Endothelial cell of umbilical vein (primary cell): ENCODE results near the gene PARD3B. TPM values are rescaled to one million over a fixed set of nuclear protein-coding genes. Genes with fewer than 3 reads are reported as not detected.

ENCODE experiments used
- BruUV-seq: library from RNA; stranded (reverse); fragments of 400-500 nt; replicated peaks from 2 replicates; lab custom pipeline; 2021; lab: Mats Ljungman, UMichigan
- CTCF ChIA-PET: fragments of 300-600, 350-600 bp; sonication (Branson Sonifier 250); formaldehyde crosslinking; loops from one replicate; lab custom pipeline; 2021; ENCODE audit warnings: antibody characterized with exemption, inconsistent platforms; lab: Charles Lee
- POLR2A ChIA-PET: fragments of 300-600, 350-600 bp; sonication (Branson Sonifier 250); formaldehyde crosslinking; loops from one replicate; lab custom pipeline; 2021; ENCODE audit warnings: antibody characterized with exemption, inconsistent platforms; lab: Charles Lee
- DNase-seq: peaks from one replicate; pipeline ENCODE4 v3.0.0-alpha.2; 2011; ENCODE audit warnings: low read depth, low spot score
- FAIRE-seq: peaks from 2 replicates; lab custom pipeline; 2011; peaks lifted over from hg19 to GRCh38; lab: Jason Lieb, UNC
- H2AFZ ChIP-seq: 2 replicates; pipeline ENCODE4 v1.6.0; 2012; ENCODE audit warnings: low read depth, low read length, control low read depth, inconsistent platforms
- H3K27ac ChIP-seq: 2 replicates; pipeline ENCODE4 v1.5.1; 2011; ENCODE audit warnings: low read depth, mild to moderate bottlenecking, control low read depth, low read length, moderate library complexity; ENCODE audit not compliant: insufficient read depth
- H3K27me3 ChIP-seq, 2 experiments: 2 replicates each; pipeline versions ENCODE4 v1.6.0 to v1.6.1; 2011; ENCODE audit warnings: low read length in 2 of 2, mixed read lengths in 1 of 2; ENCODE audit not compliant: control insufficient read depth in 2 of 2, insufficient read depth in 2 of 2
- H3K36me3 ChIP-seq, 2 experiments: 2 replicates in 1 of 2; 3 replicates in 1 of 2; pipeline ENCODE4 v1.5.1; 2011; ENCODE audit warnings: low read length in 2 of 2, mild to moderate bottlenecking in 1 of 2, moderate library complexity in 1 of 2; ENCODE audit not compliant: control insufficient read depth in 2 of 2, insufficient read depth in 2 of 2; ENCODE audit errors: extremely low read depth in 1 of 2
- H3K4me1 ChIP-seq: 3 replicates; pipeline ENCODE4 v1.5.1; 2011; ENCODE audit warnings: mild to moderate bottlenecking, low read length; ENCODE audit not compliant: control insufficient read depth, insufficient read depth; ENCODE audit errors: extremely low read depth
- H3K4me2 ChIP-seq: 2 replicates; pipeline ENCODE4 v1.6.1; 2011; ENCODE audit warnings: low read length, control low read depth, mixed read lengths; ENCODE audit not compliant: insufficient read depth
- H3K4me3 ChIP-seq, 3 experiments: fragments of 200-600 bp in 1 of 3; sonication (generic), shearing (Covaris generic) in 1 of 3; replicated peaks in 1 of 3; 2 replicates each; pipeline ENCODE4 v1.5.1; 2011 to 2016; ENCODE audit warnings: control low read depth in 3 of 3, low read length in 3 of 3, mild to moderate bottlenecking in 2 of 3, inconsistent platforms in 1 of 3, low read depth in 1 of 3, moderate library complexity in 1 of 3; ENCODE audit not compliant: insufficient read depth in 1 of 3
- H3K79me2 ChIP-seq: 2 replicates; pipeline ENCODE4 v1.6.0; 2012; ENCODE audit warnings: low read length, inconsistent platforms; ENCODE audit not compliant: control insufficient read depth, insufficient read depth
- H3K9ac ChIP-seq: replicated peaks from 2 replicates; pipeline ENCODE3; 2011; ENCODE audit warnings: low read length, control low read depth; ENCODE audit not compliant: insufficient read depth; ENCODE audit errors: extremely low read depth
- H3K9me1 ChIP-seq: replicated peaks from 3 replicates; pipeline ENCODE4 v1.6.0; 2011; ENCODE audit warnings: mild to moderate bottlenecking, low read length; ENCODE audit not compliant: control insufficient read depth, insufficient read depth; ENCODE audit errors: extremely low read depth
- H3K9me3 ChIP-seq: replicated peaks from 2 replicates; pipeline ENCODE4 v1.5.1; 2012; ENCODE audit warnings: low read length, inconsistent platforms; ENCODE audit not compliant: control insufficient read depth, insufficient read depth
- H4K20me1 ChIP-seq: replicated peaks from 2 replicates; pipeline ENCODE3; 2011; ENCODE audit warnings: mild to moderate bottlenecking, low read length; ENCODE audit not compliant: control insufficient read depth, insufficient read depth; ENCODE audit errors: extremely low read depth
- EZH2 ChIP-seq: IDR thresholded peaks from 2 replicates; pipeline ENCODE4 v1.6.1; 2012; ENCODE audit warnings: borderline replicate concordance, low read depth, mild to moderate bottlenecking, moderate library complexity, low read length, inconsistent platforms; ENCODE audit not compliant: severe bottlenecking
- FOS ChIP-seq: IDR thresholded peaks from 2 replicates; pipeline ENCODE4 v1.6.1; 2011; ENCODE audit warnings: mild to moderate bottlenecking, low read length, moderate library complexity, borderline replicate concordance; ENCODE audit not compliant: insufficient read depth
- GATA2 ChIP-seq: IDR thresholded peaks from 2 replicates; pipeline ENCODE4 v1.7.0; 2011; ENCODE audit warnings: low read depth, mild to moderate bottlenecking, moderate library complexity, mixed read lengths, low read length; ENCODE audit not compliant: insufficient read length, insufficient read depth
- JUN ChIP-seq: IDR thresholded peaks from 2 replicates; pipeline ENCODE4 v1.6.1; 2011; ENCODE audit warnings: borderline replicate concordance, low read depth; ENCODE audit not compliant: insufficient read length, insufficient read depth
- MYC ChIP-seq: IDR thresholded peaks from one replicate; pipeline ENCODE4 v1.6.1; 2011; ENCODE audit warnings: mild to moderate bottlenecking, low read depth, low read length
- POLR2A ChIP-seq: IDR thresholded peaks from 2 replicates; pipeline ENCODE4 v1.6.1; 2012; ENCODE audit warnings: low read depth, mild to moderate bottlenecking, control low read depth, low read length
- POLR2AphosphoS5 ChIP-seq: IDR thresholded peaks from 2 replicates; pipeline ENCODE4 v1.6.1; 2012; ENCODE audit warnings: low read depth, mild to moderate bottlenecking, control low read depth, low read length, moderate library complexity; ENCODE audit not compliant: insufficient read depth
- dilution Hi-C: fragments of 300-500 bp; cut with MboI; formaldehyde crosslinking; loops from one replicate; pipeline ENCODE4 v1.15.0; 2019; ENCODE audit warnings: low sequenced_read_pairs; ENCODE audit not compliant: extremely low pct_ligation_motif_present
- intact Hi-C: fragments of 100-400 bp; cut with micrococcal nuclease; formaldehyde crosslinking; loops from one replicate; pipeline ENCODE4 v1.10.0; 2022
- polyA plus RNA-seq, 4 experiments: library from polyadenylated mRNA; depleted of rRNA in 3 of 4; stranded (reverse) in 3 of 4; unstranded in 1 of 4; fragments of >200 nt; gene quantifications; 2 replicates each; pipeline versions ENCODE4 v1.2.1 to v1.2.3, GENCODE V29; 2011 to 2012; ENCODE audit warnings: missing spikeins in 1 of 4
- total RNA-seq: library from RNA; stranded (reverse); gene quantifications from 2 replicates; pipeline ENCODE4 v1.2.3, GENCODE V29; 2021
- TF ChIP-seq, protein P1 (sequence below), 2 donors: IDR thresholded peaks; 1 replicate in 1 of 2; 2 replicates in 1 of 2; pipeline ENCODE4 v1.5.1; 2011; ENCODE audit warnings: low read length in 2 of 2, mild to moderate bottlenecking in 2 of 2, moderate library complexity in 2 of 2, control low read depth in 1 of 2, inconsistent platforms in 1 of 2, low read depth in 1 of 2; ENCODE audit not compliant: insufficient read depth in 1 of 2; ENCODE audit errors: extremely low read depth in 1 of 2
- TF ChIP-seq, protein P2 (sequence below): IDR thresholded peaks from 2 replicates; pipeline ENCODE4 v1.6.1; 2011; ENCODE audit not compliant: insufficient read depth, insufficient read length

Gene PARD3B
- total and polyA plus RNA-seq, 2 donors (not counting 3 experiments of a cell fraction or from before 2014, with no cell fraction given): 2.2 to 30.9 TPM

DNA sequence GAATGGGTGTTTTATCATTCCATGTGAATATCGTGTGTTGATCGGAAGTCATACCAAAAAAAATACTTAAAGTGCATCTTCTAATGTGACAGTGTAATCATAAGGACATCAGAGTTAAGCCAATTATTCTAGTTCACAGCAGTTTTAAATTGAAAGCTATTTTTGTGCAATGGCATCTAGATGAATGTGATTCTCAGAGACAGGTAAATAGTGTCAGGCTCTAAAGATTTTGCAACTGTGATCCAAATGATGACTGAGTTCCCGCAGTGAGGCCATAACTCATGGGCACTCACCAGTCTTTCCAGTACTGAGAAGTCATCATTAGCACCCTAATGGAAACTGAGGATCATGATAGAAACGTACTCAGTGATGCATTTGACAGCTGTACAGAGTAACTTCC, 542.6 kb downstream of the PARD3B start:
- Histone ChIP-seq H3K4me2 (no peak overlapping the region), H3K9me1 (no peaks in the 10 kb centered on the region), H4K20me1 (no peaks in the 10 kb centered on the region), H3K27ac (no peak overlapping the region), H3K4me1 (no peaks in the 10 kb centered on the region), H3K36me3 (no peaks in the 10 kb centered on the region), H3K27me3 (no peaks in the 10 kb centered on the region), H3K79me2 (no peaks in the 10 kb centered on the region), H3K9ac (no peak overlapping the region), H3K4me3 (no peak overlapping the region), H2AFZ (no peak overlapping the region), H3K9me3 (no peaks in the 10 kb centered on the region)
- FAIRE-seq (no peak), DNase-seq (no peak)
- no peak for TF ChIP-seq MYC
- TF ChIP-seq, protein P1, sequence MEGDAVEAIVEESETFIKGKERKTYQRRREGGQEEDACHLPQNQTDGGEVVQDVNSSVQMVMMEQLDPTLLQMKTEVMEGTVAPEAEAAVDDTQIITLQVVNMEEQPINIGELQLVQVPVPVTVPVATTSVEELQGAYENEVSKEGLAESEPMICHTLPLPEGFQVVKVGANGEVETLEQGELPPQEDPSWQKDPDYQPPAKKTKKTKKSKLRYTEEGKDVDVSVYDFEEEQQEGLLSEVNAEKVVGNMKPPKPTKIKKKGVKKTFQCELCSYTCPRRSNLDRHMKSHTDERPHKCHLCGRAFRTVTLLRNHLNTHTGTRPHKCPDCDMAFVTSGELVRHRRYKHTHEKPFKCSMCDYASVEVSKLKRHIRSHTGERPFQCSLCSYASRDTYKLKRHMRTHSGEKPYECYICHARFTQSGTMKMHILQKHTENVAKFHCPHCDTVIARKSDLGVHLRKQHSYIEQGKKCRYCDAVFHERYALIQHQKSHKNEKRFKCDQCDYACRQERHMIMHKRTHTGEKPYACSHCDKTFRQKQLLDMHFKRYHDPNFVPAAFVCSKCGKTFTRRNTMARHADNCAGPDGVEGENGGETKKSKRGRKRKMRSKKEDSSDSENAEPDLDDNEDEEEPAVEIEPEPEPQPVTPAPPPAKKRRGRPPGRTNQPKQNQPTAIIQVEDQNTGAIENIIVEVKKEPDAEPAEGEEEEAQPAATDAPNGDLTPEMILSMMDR (IDR thresholded peaks at IDR 0.05; ENCODE audit: extremely low read depth in 1 of 2, insufficient read depth in 1 of 2, low read depth in 1 of 2, low read length in 2 of 2): no peak
- no peak for TF ChIP-seq EZH2
- TF ChIP-seq, protein P2, sequence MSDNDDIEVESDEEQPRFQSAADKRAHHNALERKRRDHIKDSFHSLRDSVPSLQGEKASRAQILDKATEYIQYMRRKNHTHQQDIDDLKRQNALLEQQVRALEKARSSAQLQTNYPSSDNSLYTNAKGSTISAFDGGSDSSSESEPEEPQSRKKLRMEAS: no peak
- no peak for TF ChIP-seq GATA2
- no peak for TF ChIP-seq POLR2A
- TF ChIP-seq FOS: no peak
- no peak for TF ChIP-seq JUN
- no peak for TF ChIP-seq POLR2AphosphoS5
- POLR2A ChIA-PET: no interaction called here
- intact Hi-C loops (no loop called here), dilution Hi-C loops (no loop called here)
- CTCF ChIA-PET: no interaction called here
- BruUV-seq: no TSS peak
